B cell (primary cell): ENCODE measurements around the gene EPAS1. TPM values are rescaled to one million over a fixed set of nuclear protein-coding genes. Genes with fewer than 3 reads are reported as not detected.

Experiments used
- ATAC-seq: fragments of 200-7000 bp; cut with Tn5 transposase; one replicate; pipeline ENCODE4 v1.10.0; 2021; ENCODE audit warnings: low read depth, mild to moderate bottlenecking, moderate number of reproducible peaks, moderate library complexity
- CTCF ChIA-PET: fragments of 350-600 bp; sonication (Branson Sonifier 250); formaldehyde crosslinking; loops from one replicate; lab custom pipeline; 2021; ENCODE audit warnings: antibody characterized with exemption, inconsistent platforms; lab: Charles Lee
- POLR2A ChIA-PET: fragments of 350-600 bp; sonication (Branson Sonifier 250); formaldehyde crosslinking; loops from one replicate; lab custom pipeline; 2021; ENCODE audit warnings: antibody characterized with exemption; lab: Charles Lee
- DNase-seq: peaks from one replicate; pipeline ENCODE4 v3.0.0; 2013
- H2AFZ ChIP-seq: 2 replicates; pipeline ENCODE4 v1.6.1; 2012; ENCODE audit warnings: mild to moderate bottlenecking, low read depth, low read length; ENCODE audit not compliant: insufficient read depth, poor library complexity, severe bottlenecking
- H3K27ac ChIP-seq, 2 donors: 1 replicate in 1 of 2; 2 replicates in 1 of 2; pipeline ENCODE4 v1.5.1; 2012 to 2013; ENCODE audit warnings: low read length in 2 of 2, mild to moderate bottlenecking in 2 of 2, moderate library complexity in 1 of 2
- H3K27me3 ChIP-seq, 4 experiments: fragments of 200-600 bp in 1 of 4; sonication (generic) in 1 of 4; replicated peaks in 1 of 4; 1 replicate in 2 of 4; 2 replicates in 2 of 4; pipeline versions ENCODE4 v1.6.1 to v1.7.0; 2013 to 2016; ENCODE audit warnings: low read length in 3 of 4, mild to moderate bottlenecking in 2 of 4, mixed read lengths in 1 of 4, moderate library complexity in 1 of 4; ENCODE audit not compliant: insufficient read depth in 4 of 4, control insufficient read depth in 3 of 4; ENCODE audit errors: control extremely low read depth in 1 of 4
- H3K36me3 ChIP-seq, 2 experiments: replicated peaks in 1 of 2; 1 replicate in 1 of 2; 2 replicates in 1 of 2; pipeline versions ENCODE4 v1.6.1 to v1.7.1; 2013; ENCODE audit warnings: low read length in 1 of 2; ENCODE audit not compliant: insufficient read depth in 2 of 2, control insufficient read depth in 1 of 2; ENCODE audit errors: control extremely low read depth in 1 of 2, extremely low read depth in 1 of 2
- H3K4me1 ChIP-seq, 2 donors: fragments of 200-600 bp in 1 of 2; sonication (generic) in 1 of 2; 1 replicate in 1 of 2; 2 replicates in 1 of 2; pipeline versions ENCODE4 v1.5.1 to v1.6.1; 2013 to 2017; ENCODE audit warnings: low read length in 2 of 2; ENCODE audit not compliant: control insufficient read depth in 2 of 2, insufficient read depth in 2 of 2
- H3K4me2 ChIP-seq: replicated peaks from 2 replicates; pipeline ENCODE3; 2012; ENCODE audit warnings: mild to moderate bottlenecking, low read depth, low read length; ENCODE audit not compliant: poor library complexity, severe bottlenecking
- H3K4me3 ChIP-seq, 5 experiments: fragments of 200-600 bp in 1 of 5; sonication (generic) in 1 of 5; 1 replicate in 3 of 5; 2 replicates in 2 of 5; pipeline versions ENCODE4 v1.5.1 to v1.7.0; 2011 to 2016; ENCODE audit warnings: low read length in 4 of 5, mild to moderate bottlenecking in 4 of 5, low read depth in 2 of 5, control low read depth in 1 of 5, moderate library complexity in 1 of 5; ENCODE audit not compliant: insufficient read depth in 1 of 5; ENCODE audit errors: control extremely low read depth in 1 of 5, extremely low read depth in 1 of 5
- H3K79me2 ChIP-seq: fragments of 200-600 bp; sonication (generic); one replicate; pipeline ENCODE4 v1.6.0; 2016; ENCODE audit warnings: low read length; ENCODE audit not compliant: control insufficient read depth, insufficient read depth
- H3K9ac ChIP-seq: fragments of 200-600 bp; sonication (generic); 2 replicates; pipeline ENCODE4 v1.6.1; 2017; ENCODE audit warnings: mild to moderate bottlenecking, low read length, moderate library complexity
- H3K9me3 ChIP-seq, 3 donors: one replicate each; pipeline versions ENCODE4 v1.6.1 to v1.7.1; 2013; ENCODE audit warnings: low read length in 2 of 3; ENCODE audit not compliant: control insufficient read depth in 2 of 3, insufficient read depth in 1 of 3; ENCODE audit errors: control extremely low read depth in 1 of 3
- H4K20me1 ChIP-seq: 2 replicates; pipeline ENCODE4 v1.6.0; 2012; ENCODE audit warnings: mild to moderate bottlenecking, low read length; ENCODE audit not compliant: insufficient read depth, control insufficient read depth, poor library complexity, severe bottlenecking
- H3K27ac Mint-ChIP-seq: one replicate; pipeline ENCODE4 v1.8.0; 2021; ENCODE audit warnings: mixed read lengths
- H3K27me3 Mint-ChIP-seq: one replicate; pipeline ENCODE4 v1.8.0; 2021; ENCODE audit warnings: mixed read lengths
- H3K4me1 Mint-ChIP-seq: one replicate; pipeline ENCODE4 v1.8.0; 2021; ENCODE audit warnings: mixed read lengths
- H3K4me3 Mint-ChIP-seq: one replicate; pipeline ENCODE4 v1.8.0; 2021; ENCODE audit warnings: mixed read lengths
- H3K9me3 Mint-ChIP-seq: one replicate; pipeline ENCODE4 v1.8.0; 2022; ENCODE audit warnings: mixed read lengths; ENCODE audit not compliant: insufficient read depth
- CTCF ChIP-seq: fragments of 200-600 bp; IDR thresholded peaks from one replicate; pipeline ENCODE4 v1.8.0; 2022; ENCODE audit warnings: antibody characterized with exemption, mild to moderate bottlenecking
- EZH2 ChIP-seq: IDR thresholded peaks from 2 replicates; pipeline ENCODE4 v1.6.1; 2012; ENCODE audit warnings: borderline replicate concordance, low read depth, mild to moderate bottlenecking, moderate library complexity, low read length; ENCODE audit not compliant: insufficient read depth, poor library complexity, severe bottlenecking
- WGBS: methylation state at CpG from one replicate; pipeline ENCODE4 v1.1.5; 2013; ENCODE audit warnings: missing lambda C conversion rate; ENCODE audit not compliant: insufficient coverage; 5-methylcytosine and 5-hydroxymethylcytosine counted together
- intact Hi-C: fragments of 100-400 bp; cut with micrococcal nuclease; formaldehyde crosslinking; loops from one replicate; pipeline ENCODE4 v1.10.0; 2022
- polyA plus RNA-seq: library from polyadenylated mRNA; depleted of rRNA; stranded (reverse); fragments of >200 nt; gene quantifications from 2 replicates; pipeline ENCODE4 v1.2.3, GENCODE V29; 2012
- total RNA-seq, 2 donors: library from RNA; stranded (reverse); fragments of 120-200 nt in 1 of 2; gene quantifications; 1 replicate in 1 of 2; 2 replicates in 1 of 2; pipeline versions ENCODE4 v1.2.3 to v1.2.4, GENCODE V29; 2013 to 2022

The EPAS1 gene
- total and polyA plus RNA-seq, 2 donors (not counting 1 experiment from before 2014, with no cell fraction given): 0.06 to 0.37 TPM

GRCh38 chr2:46416739-46417403 is 119.7 kb downstream of the EPAS1 start:
- POLR2A ChIA-PET: no interaction called here
- Histone ChIP-seq H2AFZ (no peak overlapping the region), H3K27ac (no peak overlapping the region), H3K4me3 (no peak overlapping the region), H3K9me3 (peaks cover 1 to 11% (median 4%) of the 10 kb centered on the region in 3 donors), H3K4me2 (no peak overlapping the region), H3K27me3 (no peaks in the 10 kb centered on the region), H3K4me1 (no peaks in the 10 kb centered on the region), H3K36me3 (no peaks in the 10 kb centered on the region), H3K79me2 (no peaks in the 10 kb centered on the region), H4K20me1 (no peaks in the 10 kb centered on the region), H3K9ac (no peak overlapping the region)
- no peak overlapping the region for H3K27ac Mint-ChIP-seq
- no peaks in the 10 kb centered on the region for H3K4me1 Mint-ChIP-seq
- CTCF ChIA-PET: no interaction called here
- TF ChIP-seq EZH2 (no peak), CTCF (no peak)
- H3K4me3 Mint-ChIP-seq: no peak overlapping the region
- peaks cover 16% of the 10 kb centered on the region for H3K9me3 Mint-ChIP-seq
- ATAC-seq (no peak), DNase-seq (no peak)
- no peaks in the 10 kb centered on the region for H3K27me3 Mint-ChIP-seq
- intact Hi-C loops: no loop called here
- 73% methylated on average over 4 of the region's 4 CpGs for WGBS

DNA sequence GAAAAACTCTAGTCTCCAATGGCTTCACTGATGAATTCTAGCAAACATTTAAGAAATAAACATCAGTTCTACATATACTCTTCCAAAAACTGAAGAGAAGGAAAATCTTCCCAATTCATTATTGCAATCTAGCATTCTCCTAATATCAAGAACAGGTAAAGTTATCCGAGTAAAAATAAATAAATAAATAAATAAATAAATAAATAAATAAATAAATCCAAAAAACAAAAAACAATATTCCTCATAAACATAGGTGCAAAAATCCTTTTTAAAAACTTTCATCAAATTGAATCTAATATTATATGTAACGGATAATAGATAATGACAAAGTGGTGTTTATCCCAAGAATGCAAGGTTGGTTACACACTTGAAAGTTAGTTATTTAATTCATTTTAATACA is 123.7 kb downstream of the EPAS1 start:
- H2AFZ ChIP-seq: no peak overlapping the region
- WGBS: no CpG with 5 or more reads among the region's 2 CpGs
- POLR2A ChIA-PET: no interaction called here
- no peak overlapping the region for H3K4me2 ChIP-seq
- Mint-ChIP-seq H3K27me3 (no peaks in the 10 kb centered on the region), H3K9me3 (peaks cover 10% of the 10 kb centered on the region), H3K4me3 (no peak overlapping the region), H3K4me1 (no peaks in the 10 kb centered on the region), H3K27ac (no peak overlapping the region)
- intact Hi-C loops: no loop called here
- TF ChIP-seq EZH2 (no peak), CTCF (no peak)
- peaks cover 1 to 11% (median 4%) of the 10 kb centered on the region in 3 donors for H3K9me3 ChIP-seq
- CTCF ChIA-PET: no interaction called here
- H3K4me3 ChIP-seq: no peak overlapping the region
- no peaks in the 10 kb centered on the region for H3K27me3 ChIP-seq
- no peaks in the 10 kb centered on the region for H3K36me3 ChIP-seq
- ATAC-seq (no peak), DNase-seq (no peak)
- no peak overlapping the region for H3K27ac ChIP-seq
- no peaks in the 10 kb centered on the region for H3K4me1 ChIP-seq
- no peak overlapping the region for H3K9ac ChIP-seq
- no peaks in the 10 kb centered on the region for H3K79me2 ChIP-seq
- no peaks in the 10 kb centered on the region for H4K20me1 ChIP-seq
